GM12872 (cell line): ENCODE data around the gene CDKN1A.

Experiments used
- CTCF ChIP-seq: IDR thresholded peaks from 3 replicates; pipeline ENCODE4 v1.5.1; 2011; ENCODE audit warnings: low read depth, mild to moderate bottlenecking, low read length, moderate library complexity; ENCODE audit not compliant: insufficient read depth

The CDKN1A gene

GRCh38 chr6:36674942-36675341 is 3.6 kb upstream of the CDKN1A start:
- no peak for TF ChIP-seq CTCF

- no peak for TF ChIP-seq CTCF
Observed at GRCh38 chr6:36676141-36677058, 2.1 kb upstream of the CDKN1A start.

GRCh38 chr6:36677059-36677749 is 1.3 kb upstream of the CDKN1A start:
- no peak for TF ChIP-seq CTCF

GRCh38 chr6:36677753-36678487 is 594 bp upstream of the CDKN1A start:
- no peak for TF ChIP-seq CTCF

GRCh38 chr6:36679043-36679833 is 724 bp downstream of the CDKN1A start:
- TF ChIP-seq CTCF: no peak

GRCh38 chr6:36682328-36683144 is 4.0 kb downstream of the CDKN1A start:
- no peak for TF ChIP-seq CTCF
